DOHH2 (cell line): ENCODE data around the gene DNMT3A.

Experiments
- CTCF ChIP-seq: fragments of 200-600 bp; sonication (generic); IDR thresholded peaks from one replicate; pipeline ENCODE4 v1.5.1; 2014; ENCODE audit warnings: antibody characterized with exemption, mild to moderate bottlenecking, low read depth, low read length; ENCODE audit not compliant: poor library complexity, severe bottlenecking
- EZH2phosphoT487 ChIP-seq: fragments of 200-600 bp; sonication (generic); IDR thresholded peaks from 2 replicates; pipeline ENCODE4 v1.6.1; 2017; ENCODE audit warnings: borderline replicate concordance, mild to moderate bottlenecking, antibody characterized with exemption, low read length, moderate library complexity, mixed read lengths

- TF ChIP-seq CTCF = no peak
- no peak for TF ChIP-seq EZH2phosphoT487
These were observed 107.7 kb downstream of the DNMT3A start for GRCh38 chr2:25233916-25234605.
